ENCODE data around the gene LITAF. TPM values are rescaled to one million over a fixed set of nuclear protein-coding genes. Genes with fewer than 3 reads are reported as not detected.

LITAF gene
- total RNA-seq, 1 donor from 2014 or later = 71.6 TPM

DNA sequence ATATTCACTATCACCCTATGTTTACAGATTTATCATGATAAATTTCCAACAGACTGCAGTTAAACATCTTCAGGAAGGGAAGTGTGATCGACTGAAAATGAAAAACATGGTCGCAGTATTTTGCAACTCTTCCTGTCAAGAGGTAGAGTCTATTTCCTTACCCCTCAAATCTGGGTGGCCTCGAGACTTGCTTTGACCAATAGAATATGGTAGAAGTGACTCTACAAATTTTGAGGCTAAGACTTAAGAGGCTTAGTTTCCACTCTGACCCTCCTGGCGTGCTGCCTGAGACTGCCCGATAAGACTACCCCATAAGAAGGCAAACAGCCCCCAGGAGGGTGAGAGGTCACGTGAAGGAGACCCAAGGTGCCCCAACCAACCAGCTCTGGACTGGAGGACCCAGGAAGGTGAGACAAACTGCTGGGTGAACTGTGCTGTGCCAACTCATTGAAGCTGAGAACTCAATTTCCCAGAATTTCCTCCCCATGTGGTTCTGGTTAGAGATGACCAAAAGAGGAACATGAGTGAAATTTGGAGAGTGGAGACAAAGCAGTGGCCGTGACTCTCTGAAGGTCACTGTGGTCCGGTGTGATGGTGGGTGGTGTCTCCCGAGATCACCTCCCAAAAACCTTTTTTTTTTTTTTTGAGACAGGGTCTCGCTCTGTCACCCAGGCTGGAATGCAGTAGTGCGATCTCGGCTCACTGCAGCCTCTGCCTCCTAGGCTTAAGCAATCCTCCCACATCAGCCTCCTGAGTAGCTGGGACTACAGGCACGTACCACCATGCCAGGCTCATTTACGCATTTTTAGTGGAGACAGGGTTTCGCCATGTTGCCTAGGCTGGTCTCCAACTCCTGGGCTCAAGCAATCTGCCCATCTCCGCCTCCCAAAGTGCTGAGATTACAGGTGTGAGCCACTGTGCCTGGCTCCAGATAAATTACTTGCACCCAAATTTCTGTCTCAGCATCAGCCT lies 38.2 kb upstream of the LITAF start:
- no peak overlapping the region for H3K4me3 ChIP-seq (ENCODE audit: low read depth, low read length)
- FAIRE-seq (no peak), DNase-seq (ENCODE audit: low read depth) (no peak)
- TF ChIP-seq, protein P1, sequence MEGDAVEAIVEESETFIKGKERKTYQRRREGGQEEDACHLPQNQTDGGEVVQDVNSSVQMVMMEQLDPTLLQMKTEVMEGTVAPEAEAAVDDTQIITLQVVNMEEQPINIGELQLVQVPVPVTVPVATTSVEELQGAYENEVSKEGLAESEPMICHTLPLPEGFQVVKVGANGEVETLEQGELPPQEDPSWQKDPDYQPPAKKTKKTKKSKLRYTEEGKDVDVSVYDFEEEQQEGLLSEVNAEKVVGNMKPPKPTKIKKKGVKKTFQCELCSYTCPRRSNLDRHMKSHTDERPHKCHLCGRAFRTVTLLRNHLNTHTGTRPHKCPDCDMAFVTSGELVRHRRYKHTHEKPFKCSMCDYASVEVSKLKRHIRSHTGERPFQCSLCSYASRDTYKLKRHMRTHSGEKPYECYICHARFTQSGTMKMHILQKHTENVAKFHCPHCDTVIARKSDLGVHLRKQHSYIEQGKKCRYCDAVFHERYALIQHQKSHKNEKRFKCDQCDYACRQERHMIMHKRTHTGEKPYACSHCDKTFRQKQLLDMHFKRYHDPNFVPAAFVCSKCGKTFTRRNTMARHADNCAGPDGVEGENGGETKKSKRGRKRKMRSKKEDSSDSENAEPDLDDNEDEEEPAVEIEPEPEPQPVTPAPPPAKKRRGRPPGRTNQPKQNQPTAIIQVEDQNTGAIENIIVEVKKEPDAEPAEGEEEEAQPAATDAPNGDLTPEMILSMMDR (IDR thresholded peaks at IDR 0.05; ENCODE audit: insufficient read depth, low read length, severe bottlenecking) = no peak
- no peaks in the 10 kb centered on the region for H3K36me3 ChIP-seq (ENCODE audit: control insufficient read depth, insufficient read depth, low read length)
- no peaks in the 10 kb centered on the region for H3K27me3 ChIP-seq (ENCODE audit: control insufficient read depth, insufficient read depth, low read length)

DNA sequence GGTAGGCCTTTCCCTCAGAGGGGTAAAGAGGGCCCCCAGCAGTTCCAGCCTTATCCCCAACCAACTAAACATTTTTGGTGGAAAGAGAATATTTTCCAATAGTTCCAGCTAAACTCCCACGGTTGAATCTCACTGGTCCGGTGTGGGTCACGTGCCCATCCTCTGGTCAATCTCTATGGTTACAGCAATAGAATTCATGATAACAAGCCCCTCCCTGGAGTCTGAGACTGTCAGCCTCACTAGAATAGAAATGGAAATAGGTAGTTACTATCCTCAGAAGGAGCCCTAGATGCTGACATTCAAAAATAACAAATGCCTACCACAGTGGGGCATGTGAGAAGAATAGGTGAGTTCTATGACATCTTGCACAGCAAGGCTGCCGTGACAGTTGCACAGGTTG lies 37.5 kb upstream of the LITAF start:
- TF ChIP-seq, protein P1 (IDR thresholded peaks at IDR 0.05; ENCODE audit: insufficient read depth, low read length, severe bottlenecking) = no peak
- Histone ChIP-seq H3K36me3 (ENCODE audit: control insufficient read depth, insufficient read depth, low read length) (no peaks in the 10 kb centered on the region), H3K4me3 (ENCODE audit: low read depth, low read length) (no peak overlapping the region), H3K27me3 (ENCODE audit: control insufficient read depth, insufficient read depth, low read length) (no peaks in the 10 kb centered on the region)
- DNase-seq (ENCODE audit: low read depth) = no peak
- FAIRE-seq = no peak

DNA sequence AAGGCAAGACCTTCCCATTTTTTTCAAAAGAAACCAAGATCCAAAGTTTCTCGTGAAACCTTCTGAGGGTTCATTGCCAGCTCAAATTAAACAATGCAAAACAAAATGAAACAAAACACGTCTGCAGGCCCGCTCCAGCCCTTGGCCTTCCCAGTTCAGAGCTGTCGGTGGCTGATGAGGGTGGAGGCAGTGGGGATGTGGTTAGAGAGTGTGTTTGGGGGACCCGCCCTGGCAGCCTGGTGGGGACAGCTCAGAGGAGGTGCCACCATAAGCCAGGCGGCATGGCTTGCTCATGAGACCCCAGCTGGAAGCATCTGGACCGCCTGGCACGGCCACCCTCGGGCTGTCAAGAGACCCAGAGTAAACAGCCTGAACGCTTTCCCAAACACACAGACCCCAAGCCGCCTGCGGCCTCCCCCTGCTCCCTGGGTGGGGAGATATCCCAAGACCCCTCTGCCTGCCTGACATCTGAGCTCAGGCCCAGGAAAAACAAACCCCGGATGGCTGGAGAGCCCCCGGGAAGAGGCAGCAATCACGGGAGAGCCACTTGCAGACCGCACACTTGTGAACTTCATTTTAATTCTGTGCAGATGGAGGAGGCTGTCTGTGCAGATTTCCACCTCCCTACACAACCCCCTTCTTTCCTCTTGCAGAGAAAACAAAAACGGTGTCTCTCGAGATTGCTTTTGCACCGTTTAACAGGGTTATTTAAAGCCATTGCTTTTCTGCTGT lies 35.4 kb upstream of the LITAF start:
- H3K4me3 ChIP-seq (ENCODE audit: low read depth, low read length) = no peak overlapping the region
- FAIRE-seq = no peak
- H3K36me3 ChIP-seq (ENCODE audit: control insufficient read depth, insufficient read depth, low read length) = no peaks in the 10 kb centered on the region
- no peaks in the 10 kb centered on the region for H3K27me3 ChIP-seq (ENCODE audit: control insufficient read depth, insufficient read depth, low read length)
- no peak for DNase-seq (ENCODE audit: low read depth)
- TF ChIP-seq, protein P1 (IDR thresholded peaks at IDR 0.05; ENCODE audit: insufficient read depth, low read length, severe bottlenecking) = no peak

DNA sequence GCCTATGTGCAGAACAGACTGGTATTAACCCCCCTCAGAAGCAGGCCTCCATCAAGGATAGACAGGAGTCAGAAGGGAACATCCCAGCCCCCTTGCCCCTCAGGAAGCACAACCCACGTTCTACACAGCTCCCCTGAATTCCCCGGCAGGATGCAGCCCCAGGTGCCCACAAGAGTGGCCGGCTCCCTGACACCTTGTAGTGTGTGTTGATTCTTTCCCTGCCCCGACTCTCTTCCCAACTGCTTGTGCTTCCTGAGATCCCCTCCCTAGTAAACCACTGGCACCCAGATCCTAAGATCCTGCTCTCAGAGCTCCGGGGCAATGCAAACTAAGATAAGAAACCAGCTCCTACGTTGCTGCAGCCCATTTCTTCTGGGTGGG lies 34.8 kb upstream of the LITAF start:
- no peaks in the 10 kb centered on the region for H3K36me3 ChIP-seq (ENCODE audit: control insufficient read depth, insufficient read depth, low read length)
- H3K4me3 ChIP-seq (ENCODE audit: low read depth, low read length) = no peak overlapping the region
- DNase-seq (ENCODE audit: low read depth) (no peak), FAIRE-seq (no peak)
- H3K27me3 ChIP-seq (ENCODE audit: control insufficient read depth, insufficient read depth, low read length) = no peaks in the 10 kb centered on the region
- TF ChIP-seq, protein P1 (IDR thresholded peaks at IDR 0.05; ENCODE audit: insufficient read depth, low read length, severe bottlenecking) = no peak

DNA sequence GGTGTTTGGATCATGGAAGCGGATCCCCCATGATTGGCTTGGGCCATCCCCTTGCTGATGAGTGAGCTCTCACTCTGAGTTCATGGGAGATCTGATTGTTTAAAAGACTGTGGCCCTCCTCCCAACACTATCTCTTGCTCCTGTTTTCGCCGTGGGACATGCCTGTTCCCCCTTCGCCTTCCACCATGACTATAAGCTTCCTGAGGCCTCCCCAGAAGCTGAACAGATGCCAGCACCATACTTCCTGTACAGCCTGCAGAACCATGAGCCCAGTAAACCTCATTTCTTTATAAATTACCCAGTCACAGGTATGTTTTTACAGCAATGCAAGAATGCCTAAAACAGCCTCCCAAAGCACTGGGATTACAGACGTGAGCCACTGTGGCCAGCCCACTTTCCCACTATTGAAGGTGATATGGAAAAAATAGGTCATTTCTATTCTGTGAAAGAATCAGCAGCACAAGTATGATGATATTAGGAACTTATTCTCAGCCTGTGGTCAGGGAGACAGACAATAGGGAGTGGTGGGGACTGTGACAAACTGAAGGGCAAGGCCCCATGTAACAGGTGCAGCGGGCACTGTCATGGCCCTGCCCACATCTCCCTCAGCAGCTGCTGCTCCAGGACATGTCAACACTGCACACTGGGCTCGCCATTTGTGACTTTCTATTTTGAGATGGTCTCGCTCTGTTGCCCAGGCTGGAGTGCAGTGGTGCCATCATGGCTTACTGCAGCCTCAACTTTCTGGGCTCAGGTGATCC lies 33.7 kb upstream of the LITAF start:
- Histone ChIP-seq H3K27me3 (ENCODE audit: control insufficient read depth, insufficient read depth, low read length) (no peaks in the 10 kb centered on the region), H3K4me3 (ENCODE audit: low read depth, low read length) (no peak overlapping the region), H3K36me3 (ENCODE audit: control insufficient read depth, insufficient read depth, low read length) (no peaks in the 10 kb centered on the region)
- no peak for FAIRE-seq
- TF ChIP-seq, protein P1 (IDR thresholded peaks at IDR 0.05; ENCODE audit: insufficient read depth, low read length, severe bottlenecking) = no peak
- no peak for DNase-seq (ENCODE audit: low read depth)

Data from bronchial epithelial cell (primary cell).